ENCODE data around the gene NDST4.

DNA sequence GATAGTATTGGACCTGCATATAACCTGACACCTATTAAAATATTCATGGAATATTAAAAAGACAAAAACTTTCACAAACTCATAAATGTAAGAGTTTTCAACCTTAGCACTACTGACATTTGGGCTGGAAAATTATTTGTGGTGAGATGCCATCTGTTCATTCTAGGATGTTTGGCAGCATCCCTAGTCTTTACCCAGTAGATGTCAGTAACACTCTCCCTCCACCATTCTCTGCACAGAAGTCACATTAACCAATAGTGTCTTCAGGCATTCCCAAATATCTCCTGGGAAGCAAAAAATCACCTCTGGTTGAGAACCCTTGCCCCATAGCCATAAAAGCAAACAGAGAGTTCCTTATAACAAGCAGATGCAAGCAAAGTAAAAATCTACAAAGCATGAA is 41.4 kb upstream of the NDST4 start:
- TF ChIP-seq, protein P1, sequence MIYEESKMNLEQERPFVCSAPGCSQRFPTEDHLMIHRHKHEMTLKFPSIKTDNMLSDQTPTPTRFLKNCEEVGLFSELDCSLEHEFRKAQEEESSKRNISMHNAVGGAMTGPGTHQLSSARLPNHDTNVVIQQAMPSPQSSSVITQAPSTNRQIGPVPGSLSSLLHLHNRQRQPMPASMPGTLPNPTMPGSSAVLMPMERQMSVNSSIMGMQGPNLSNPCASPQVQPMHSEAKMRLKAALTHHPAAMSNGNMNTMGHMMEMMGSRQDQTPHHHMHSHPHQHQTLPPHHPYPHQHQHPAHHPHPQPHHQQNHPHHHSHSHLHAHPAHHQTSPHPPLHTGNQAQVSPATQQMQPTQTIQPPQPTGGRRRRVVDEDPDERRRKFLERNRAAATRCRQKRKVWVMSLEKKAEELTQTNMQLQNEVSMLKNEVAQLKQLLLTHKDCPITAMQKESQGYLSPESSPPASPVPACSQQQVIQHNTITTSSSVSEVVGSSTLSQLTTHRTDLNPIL (CRISPR knock-in tag; IDR thresholded peaks at IDR 0.05; ENCODE audit: low read depth) = no peak
- TF ChIP-seq PPARA (CRISPR knock-in tag; IDR thresholded peaks at IDR 0.05; ENCODE audit: borderline replicate concordance) (no peak), ISL1 (CRISPR knock-in tag; IDR thresholded peaks at IDR 0.05) (no peak), TOX (CRISPR knock-in tag; IDR thresholded peaks at IDR 0.05; ENCODE audit: borderline replicate concordance) (no peak), ZNF8 (CRISPR knock-in tag; IDR thresholded peaks at IDR 0.05) (no peak), ZFP30 (CRISPR knock-in tag; IDR thresholded peaks at IDR 0.05) (no peak), OSR1 (CRISPR knock-in tag; IDR thresholded peaks at IDR 0.05) (no peak), ZNF70 (CRISPR knock-in tag; IDR thresholded peaks at IDR 0.05) (no peak), ZC3H10 (CRISPR knock-in tag; IDR thresholded peaks at IDR 0.05) (no peak), GLIS3 (CRISPR knock-in tag; IDR thresholded peaks at IDR 0.05) (no peak)
- TF ChIP-seq, protein P2, sequence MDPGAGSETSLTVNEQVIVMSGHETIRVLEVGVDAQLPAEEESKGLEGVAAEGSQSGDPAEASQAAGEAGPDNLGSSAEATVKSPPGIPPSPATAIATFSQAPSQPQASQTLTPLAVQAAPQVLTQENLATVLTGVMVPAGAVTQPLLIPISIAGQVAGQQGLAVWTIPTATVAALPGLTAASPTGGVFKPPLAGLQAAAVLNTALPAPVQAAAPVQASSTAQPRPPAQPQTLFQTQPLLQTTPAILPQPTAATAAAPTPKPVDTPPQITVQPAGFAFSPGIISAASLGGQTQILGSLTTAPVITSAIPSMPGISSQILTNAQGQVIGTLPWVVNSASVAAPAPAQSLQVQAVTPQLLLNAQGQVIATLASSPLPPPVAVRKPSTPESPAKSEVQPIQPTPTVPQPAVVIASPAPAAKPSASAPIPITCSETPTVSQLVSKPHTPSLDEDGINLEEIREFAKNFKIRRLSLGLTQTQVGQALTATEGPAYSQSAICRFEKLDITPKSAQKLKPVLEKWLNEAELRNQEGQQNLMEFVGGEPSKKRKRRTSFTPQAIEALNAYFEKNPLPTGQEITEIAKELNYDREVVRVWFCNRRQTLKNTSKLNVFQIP (CRISPR knock-in tag; IDR thresholded peaks at IDR 0.05; ENCODE audit: borderline replicate concordance, low read depth) = no peak
- TF ChIP-seq, protein P3, sequence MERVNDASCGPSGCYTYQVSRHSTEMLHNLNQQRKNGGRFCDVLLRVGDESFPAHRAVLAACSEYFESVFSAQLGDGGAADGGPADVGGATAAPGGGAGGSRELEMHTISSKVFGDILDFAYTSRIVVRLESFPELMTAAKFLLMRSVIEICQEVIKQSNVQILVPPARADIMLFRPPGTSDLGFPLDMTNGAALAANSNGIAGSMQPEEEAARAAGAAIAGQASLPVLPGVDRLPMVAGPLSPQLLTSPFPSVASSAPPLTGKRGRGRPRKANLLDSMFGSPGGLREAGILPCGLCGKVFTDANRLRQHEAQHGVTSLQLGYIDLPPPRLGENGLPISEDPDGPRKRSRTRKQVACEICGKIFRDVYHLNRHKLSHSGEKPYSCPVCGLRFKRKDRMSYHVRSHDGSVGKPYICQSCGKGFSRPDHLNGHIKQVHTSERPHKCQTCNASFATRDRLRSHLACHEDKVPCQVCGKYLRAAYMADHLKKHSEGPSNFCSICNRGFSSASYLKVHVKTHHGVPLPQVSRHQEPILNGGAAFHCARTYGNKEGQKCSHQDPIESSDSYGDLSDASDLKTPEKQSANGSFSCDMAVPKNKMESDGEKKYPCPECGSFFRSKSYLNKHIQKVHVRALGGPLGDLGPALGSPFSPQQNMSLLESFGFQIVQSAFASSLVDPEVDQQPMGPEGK (CRISPR knock-in tag; IDR thresholded peaks at IDR 0.05; ENCODE audit: borderline replicate concordance) = no peak

Data from SK-N-SH treated with all-trans-retinoic acid at 6 μM for 48 hours (cell line).